Stimulated activated CD8-positive, alpha-beta memory T cell treated with anti-CD3 and anti-CD28 coated beads, Interleukin-12 subunit alpha, Interleukin-12 subunit beta, amount 100 ng/mL, for 4 hours (primary cell): ENCODE measurements around the gene PARD3.

ENCODE experiments used
- DNase-seq: peaks from one replicate; pipeline ENCODE4 v3.0.0-alpha.2; 2020; ENCODE audit warnings: low read depth

The PARD3 gene

DNA sequence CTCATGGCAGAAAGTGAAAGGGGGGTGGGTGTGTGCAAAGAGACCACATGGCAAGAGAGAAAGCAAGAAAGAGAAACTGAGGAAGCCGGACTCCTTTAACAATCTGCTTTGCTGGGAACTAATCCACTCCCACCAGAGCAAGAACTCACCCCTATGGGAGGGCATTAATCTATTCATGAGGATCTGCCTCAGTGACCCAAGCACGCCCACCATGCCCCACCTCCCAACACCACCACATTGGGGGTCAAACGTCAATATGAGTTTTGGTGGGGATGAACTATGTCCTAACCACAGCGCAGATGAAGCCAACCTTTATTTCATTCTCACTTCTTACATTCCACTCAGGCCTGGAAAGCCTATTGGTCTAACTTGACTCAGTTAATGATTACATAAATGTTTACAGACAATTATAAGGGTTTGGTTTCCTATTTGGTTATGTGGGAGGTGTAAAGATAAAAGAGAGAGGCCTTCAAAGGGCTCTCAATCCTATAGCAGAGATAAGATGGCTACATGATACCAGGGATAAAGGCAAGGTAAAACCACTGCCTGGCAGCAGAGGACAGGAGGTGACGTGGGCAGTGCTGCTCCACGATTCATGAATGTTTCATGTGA is 601.8 kb downstream of the PARD3 start:
- no peak for DNase-seq

DNA sequence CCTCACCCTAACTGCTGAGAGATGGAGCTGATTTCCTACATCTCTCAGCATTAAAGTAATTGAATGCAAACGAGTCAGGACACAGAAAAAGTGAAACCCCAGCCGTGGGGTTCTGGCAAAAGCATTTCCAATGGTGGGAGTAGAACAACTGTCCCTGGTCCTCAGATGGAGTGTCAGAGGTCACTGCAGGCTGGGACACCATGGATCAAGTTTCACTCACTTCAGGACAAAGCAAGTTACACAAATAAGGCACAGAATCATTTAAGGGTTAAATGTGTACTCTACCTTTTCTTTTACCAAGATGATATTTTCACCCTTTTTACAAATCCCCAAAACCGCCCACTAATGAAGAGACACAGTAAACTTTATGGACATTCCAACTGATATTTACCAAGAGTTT is 607.8 kb downstream of the PARD3 start:
- no peak for DNase-seq

DNA sequence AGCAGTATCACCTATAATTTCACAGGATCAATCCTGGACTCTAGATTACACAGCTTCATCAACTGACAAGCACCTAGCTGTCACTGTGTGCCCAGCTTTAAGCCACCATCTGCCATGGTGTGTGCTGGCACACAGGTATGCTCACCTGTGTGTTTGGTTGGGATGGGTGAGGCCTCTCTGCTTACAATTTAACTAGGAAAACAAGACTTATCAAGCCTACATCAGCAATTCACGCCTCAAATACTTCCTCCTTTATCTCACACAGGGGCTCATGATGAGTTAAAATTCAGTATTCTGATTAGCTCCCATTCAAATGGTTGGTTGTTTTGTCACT is 608.2 kb downstream of the PARD3 start:
- no peak for DNase-seq

DNA sequence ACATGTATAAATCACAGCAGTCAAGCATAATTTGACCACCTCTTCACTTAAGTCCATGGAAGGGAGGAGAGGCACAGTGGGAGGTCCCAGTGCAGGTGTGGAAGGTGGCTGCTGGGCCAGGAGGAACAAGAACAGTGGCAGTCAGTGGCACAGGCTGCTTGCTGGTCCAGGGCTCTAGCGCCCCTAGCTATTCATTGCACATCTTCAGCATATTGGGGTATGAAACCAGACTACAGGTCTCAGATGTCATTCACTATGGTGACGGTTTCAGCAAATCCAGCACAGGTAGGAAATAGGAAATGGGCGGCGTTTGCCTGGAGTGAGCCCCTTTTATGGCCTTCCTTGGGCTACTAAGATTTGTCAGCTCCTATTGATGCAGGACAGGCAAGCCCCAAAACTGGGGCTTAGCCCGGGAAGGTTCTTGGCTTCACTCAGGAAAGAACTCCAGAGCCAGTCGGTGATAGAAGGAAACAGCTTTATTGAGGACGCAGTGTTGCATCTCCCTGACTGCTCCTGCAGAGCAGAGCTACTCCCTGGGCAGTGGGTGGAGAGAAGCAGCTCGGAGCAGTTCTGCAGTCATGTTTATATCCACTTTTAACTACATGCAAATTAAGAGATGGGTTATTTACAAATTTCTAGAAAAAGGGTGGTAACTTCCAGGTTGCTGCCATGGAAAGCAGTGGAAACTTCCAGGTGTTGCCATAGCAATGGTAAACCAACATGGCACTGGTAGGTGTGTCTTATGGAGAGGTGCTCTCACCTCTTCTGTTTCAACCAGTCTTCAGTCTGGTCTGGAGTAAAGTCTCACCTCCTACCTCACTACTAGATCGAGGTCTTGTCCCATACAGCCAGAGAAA is 608.8 kb downstream of the PARD3 start:
- DNase-seq: no peak

DNA sequence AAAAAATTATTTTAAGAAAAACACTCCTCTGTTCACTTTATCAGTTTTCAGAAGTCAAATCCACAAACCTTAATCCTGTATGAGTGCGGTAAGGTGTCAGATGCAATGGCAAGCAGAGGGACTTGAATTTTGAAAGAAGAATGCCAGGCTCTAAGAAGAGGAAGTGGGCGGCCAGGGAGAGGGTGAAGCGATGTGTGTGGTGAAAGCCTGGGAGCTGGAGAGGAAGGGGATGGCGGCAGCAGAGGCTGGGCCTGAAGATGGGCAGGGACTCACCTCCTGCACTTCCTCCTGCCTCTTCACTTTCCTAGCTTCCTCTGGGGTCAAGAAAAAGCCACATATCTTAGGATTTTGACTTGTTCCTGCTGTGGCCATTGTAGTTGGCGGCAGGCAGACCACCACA is 609.6 kb downstream of the PARD3 start:
- DNase-seq: no peak

DNA sequence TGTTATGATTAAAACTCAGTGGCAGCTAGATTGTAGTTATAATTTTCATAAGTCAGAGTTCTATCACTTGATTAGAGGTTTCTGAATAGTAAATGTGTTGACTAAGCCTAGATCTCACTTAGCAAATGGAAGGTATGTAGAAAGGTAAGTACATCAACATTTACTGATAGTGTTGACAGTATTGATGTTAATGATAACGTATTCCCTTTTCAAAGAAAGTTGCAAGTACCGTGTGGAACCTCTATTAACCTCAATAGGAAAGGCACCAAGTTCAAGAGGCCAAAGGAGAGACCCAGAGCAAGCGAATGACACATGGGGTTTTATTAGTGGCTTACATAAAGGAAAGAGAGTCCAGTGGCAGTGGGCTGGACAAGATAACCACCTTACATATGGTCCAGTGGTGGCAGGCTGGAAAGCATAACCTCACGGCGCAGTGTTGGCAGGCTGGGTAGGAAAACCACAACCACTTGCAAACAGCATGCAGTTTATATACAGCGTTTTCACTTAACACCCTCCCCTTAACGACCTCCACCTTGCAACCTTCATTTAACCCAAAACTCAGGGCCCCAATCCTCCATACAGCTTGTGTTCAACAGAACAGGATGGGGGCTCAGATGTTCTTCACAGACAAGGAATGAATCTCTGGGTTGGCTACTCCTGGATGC is 611.0 kb downstream of the PARD3 start:
- no peak for DNase-seq

DNA sequence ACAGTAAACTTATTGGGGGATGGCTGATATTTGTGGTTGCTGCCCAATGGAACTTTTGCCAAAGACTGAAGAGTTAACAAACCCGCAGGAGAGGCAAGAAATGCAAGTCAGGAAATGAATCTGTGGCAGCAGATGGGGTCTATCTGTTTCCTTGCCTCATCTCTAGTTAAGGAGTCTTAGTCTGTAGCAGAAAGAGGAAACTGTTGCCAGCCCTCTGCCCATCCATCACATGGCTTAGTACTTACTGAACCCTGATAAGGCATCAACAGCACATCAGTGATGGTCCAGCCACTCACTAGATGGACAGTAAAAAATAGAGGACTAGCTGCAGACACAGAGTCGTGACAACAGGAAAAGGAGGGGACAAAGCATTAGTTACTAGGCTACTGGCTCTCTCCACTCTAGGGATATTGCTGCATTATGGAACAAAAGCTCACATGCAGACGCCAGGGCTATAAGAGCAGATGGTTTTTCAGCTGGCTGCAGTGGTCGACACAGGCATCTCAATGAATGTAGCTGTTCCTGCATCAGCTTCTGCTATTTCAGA is 614.7 kb downstream of the PARD3 start:
- DNase-seq: no peak

DNA sequence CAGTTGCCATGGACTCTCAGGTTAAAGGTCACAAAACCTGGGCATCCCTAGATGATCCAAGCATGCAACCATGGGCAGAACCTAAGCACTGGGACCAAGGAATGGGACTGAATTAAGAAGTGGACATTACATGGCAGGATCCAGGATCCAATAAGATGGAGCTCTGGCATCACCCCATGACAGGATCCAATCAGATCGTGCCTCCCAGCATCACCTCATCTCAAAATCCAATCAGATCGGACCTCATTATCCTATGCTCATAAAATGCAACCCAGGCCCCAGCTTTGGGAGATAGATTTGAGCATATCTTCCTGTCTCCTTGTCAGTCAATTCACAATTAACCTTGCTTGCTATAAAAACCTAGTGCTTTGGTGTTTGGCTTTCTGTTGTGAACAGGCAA is 616.1 kb downstream of the PARD3 start:
- no peak for DNase-seq

DNA sequence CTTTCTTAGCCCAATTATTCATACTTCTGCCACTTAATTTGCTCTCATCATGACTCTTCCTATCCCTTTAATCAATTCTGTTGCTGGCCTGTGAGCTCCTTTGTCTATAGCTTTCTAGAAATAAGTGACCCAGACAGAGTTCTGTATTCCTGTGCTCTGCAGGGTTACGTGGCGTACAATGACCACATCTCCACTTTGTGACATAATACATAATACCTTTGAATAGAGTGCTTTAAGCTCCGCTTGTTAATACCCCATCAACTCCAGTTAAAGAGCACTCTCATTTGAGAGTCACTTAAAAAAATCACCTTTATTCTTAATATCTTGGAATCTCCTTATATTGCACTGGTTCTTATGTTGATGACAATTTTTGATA is 619.0 kb downstream of the PARD3 start:
- no peak for DNase-seq

DNA sequence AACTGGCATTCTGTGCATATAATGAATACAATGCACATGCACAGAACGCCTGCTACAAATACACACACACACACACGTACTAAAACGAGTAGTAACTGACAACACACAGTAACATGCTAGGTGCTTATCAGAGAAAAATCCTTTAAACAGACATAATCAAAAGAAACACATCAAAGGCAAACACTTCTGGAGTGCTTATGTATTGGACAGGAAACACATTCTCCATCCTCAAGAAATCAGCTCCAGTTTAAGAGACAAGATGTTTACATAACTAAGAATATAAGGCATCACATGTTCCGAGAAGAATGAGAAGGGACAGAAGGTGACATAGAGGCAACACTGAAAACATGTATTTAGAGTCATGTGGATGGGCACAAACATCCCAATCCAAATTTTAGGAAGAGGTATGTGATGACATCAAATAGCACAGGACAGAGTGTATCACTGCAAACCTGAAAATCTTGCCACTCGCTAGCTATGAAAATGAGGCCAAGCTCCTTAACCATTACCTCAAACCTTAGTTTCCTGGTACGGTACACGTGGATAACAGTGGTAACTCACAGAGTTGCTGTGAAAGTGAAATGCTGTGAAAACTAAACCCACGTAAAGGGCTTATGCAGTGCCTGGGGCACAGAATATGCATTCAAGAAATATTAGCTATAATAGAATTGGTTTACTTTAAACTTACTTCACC is 619.6 kb downstream of the PARD3 start:
- no peak for DNase-seq

DNA sequence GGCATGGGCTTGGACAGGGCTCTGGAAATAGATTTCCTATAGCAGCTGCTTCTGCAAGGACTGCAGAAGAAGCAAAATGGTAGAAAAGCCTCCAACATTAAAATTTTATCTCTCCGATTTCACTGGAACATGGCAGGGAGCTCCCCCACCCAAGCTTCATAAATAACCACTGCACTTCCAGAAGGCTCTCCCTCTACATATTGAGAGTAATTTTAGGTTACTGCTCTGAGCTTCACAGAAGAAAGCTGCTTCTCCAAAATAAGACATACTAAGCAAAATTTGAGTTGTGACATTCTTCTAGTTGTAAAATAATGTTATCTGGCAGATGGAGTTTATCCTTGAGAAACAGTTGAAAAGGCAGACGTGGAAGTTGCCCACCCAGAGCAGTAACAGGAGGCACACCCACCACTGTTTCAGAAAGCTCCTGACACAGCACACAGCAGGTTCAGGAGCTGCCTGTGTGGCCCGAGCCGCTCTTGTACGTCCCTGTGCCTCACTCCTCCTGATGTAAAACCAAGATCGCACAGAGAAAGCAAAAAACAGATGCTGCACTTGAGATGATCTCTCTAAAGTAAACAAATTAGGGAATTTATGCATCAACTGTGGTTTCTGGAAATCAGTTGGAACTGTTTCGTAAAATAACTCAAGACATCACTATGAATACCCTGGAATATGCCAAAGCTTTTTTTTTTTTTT is 621.0 kb downstream of the PARD3 start:
- no peak for DNase-seq

DNA sequence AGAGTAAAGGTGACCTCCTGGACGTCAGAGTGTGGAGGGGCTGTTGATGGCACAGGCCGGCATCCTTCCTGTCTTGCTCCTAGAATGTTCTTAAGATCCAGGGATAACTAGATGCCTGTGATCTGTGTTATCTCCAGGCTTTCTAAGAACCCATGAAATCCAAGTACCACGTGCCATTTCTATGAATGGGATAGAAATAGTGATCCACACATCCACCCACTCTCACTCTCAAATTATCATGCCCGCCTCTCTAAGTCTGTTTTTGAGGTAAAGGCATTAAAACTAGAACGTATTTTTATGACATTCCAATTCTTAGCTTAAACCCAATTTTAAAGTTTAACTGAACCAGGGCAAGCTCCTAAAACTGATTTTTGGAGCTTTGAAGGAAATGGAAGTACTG is 622.5 kb downstream of the PARD3 start:
- DNase-seq: no peak

DNA sequence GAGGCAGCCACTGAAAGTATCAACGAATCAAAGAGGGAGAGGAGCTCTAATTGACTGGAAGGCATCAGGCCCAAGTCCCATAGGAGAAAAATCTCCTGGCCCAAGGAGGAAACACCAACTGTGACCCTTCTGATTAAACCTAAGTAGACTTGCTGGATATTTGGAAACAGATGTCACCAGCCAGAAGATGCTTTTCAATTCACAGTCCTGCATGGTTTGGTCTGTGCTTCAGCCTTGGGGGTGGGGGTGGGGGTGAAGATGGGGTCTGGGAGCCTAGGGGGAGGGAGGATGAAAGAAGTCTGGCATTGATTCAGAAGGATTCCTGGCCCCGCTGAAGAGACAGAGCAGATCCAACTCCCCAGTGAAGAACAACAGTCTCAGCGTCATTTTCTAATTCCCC is 623.7 kb downstream of the PARD3 start:
- no peak for DNase-seq

DNA sequence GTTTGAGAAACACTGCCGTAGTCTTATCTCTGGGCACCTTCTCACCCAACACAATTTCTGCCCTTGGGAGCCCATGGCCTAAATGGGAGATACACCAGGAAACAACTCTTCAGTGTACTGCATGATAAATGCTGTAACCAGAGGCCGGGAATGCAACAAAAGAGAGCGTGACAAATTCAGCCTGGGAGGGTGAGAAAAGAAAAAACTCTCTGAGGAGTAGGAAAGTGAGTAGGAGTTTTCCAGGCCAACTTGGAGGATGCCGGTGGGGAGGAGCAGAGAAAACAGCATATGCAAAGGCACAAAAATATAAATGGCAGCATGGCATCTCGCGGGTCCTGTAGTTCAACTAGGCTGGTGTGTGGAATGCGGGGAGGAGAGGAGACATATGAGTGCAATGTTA is 624.5 kb downstream of the PARD3 start:
- no peak for DNase-seq

DNA sequence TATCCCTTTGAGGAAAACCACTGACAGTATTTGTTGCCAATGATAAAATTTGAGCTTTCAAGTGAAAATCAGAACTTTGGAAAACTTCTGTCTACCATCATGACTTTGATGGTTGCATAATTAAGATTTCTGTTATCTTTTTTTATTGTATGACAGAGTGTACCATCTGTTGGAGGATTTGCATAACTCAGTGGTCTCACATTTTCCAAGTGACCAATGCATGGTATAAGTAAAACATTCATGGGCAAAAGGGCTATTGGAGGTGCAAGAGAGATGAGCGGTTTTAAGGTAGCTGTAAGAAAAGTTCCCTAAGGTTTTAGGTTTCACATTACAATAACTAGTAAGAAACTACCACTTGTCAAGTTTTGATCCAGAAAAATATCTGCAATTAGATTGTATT is 625.3 kb downstream of the PARD3 start:
- DNase-seq: no peak

DNA sequence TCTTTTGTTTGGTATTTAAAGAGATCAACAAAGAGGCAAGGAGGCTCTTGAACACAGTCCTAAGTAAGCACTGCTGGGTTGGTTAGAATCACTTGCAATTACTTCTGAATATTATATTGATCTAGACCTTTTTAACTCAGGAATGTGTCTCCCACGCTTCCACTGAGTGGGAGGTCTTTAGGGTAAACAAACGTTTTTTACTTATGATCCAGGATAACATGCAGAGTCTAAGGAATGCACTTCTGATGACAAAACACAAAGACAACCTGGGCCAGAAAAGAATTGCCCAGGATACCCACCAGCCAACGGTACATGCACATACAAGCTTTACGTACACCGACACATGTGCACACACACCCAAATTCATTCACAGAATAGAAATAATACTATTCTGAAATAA is 626.9 kb downstream of the PARD3 start:
- DNase-seq: no peak

DNA sequence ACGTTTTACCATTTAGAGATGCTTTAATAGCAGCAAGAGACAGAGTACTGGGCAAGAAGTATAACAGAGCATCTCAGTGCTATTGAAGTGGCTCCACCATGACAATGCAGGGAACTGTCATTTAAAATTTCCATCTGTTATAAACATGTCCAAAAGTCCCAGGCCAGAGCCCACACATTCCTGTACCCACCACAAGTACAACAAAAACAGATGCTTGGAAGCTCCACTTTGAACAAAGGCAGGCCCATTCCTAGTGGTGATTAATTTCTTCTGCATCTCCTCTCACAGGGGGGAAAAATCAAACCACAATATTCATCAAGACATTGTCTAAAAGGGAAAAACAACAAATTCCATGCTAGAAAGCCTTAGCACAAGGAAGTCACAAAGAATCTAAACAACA is 627.9 kb downstream of the PARD3 start:
- no peak for DNase-seq

DNA sequence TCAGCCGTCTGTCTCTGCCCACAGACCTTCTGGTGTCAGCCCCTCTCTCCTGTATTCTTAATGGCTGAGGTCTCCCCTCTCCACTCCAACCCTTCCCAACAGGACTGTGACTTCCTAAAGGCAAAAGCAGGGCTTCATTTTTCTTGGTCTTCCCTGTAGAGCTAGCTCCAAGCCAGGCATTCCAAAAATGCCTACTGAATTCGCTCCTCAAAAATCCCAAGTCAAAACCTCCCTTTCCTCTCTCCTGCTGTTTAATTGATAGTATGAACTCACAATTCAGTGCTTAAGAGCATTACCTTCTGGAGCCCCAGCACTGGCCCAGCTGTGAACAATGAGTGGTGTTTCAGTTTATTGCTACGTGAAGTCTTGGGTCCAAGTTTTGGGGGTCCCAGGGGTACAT is 628.4 kb downstream of the PARD3 start:
- DNase-seq: no peak

DNA sequence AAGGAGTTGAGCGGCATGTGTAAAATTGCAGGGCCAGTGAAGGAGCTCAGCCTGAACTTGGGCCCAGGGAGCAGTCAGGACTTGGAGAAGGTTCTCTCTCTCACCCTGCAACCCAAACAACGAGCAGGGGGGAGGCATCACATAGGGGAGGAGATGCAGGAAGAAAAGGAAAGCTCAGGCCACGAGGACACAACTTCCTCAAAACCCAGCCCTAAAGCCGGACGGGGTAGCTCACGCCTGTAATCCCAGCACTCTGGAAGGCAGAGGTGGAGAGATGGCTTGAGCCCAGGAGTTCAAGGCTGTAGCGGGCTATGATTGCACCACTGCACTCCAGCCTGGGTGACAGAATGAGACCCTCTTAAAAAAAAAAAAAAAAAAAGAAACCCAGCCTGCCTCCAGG is 629.1 kb downstream of the PARD3 start:
- no peak for DNase-seq

DNA sequence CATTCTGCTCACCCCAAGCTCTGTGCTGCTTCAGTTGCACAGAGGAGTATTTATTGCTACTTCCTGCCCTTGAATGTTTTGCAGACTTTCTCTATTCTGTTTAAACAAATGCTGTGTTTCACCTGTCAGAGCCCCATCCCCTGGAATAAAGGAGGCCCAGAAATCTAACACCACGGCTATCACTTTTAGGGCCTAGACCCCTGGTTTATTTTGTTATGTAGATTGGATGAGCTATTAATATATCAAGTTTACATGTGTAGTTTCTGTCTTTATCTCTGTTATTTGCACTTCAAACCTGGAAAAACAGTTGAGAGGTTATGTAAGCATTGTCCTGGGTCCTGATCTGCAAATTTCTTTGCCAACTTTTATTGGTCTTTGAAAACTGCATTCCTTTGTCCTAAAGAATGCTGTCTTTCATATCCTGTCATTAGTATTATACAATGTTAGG is 630.1 kb downstream of the PARD3 start:
- no peak for DNase-seq

DNA sequence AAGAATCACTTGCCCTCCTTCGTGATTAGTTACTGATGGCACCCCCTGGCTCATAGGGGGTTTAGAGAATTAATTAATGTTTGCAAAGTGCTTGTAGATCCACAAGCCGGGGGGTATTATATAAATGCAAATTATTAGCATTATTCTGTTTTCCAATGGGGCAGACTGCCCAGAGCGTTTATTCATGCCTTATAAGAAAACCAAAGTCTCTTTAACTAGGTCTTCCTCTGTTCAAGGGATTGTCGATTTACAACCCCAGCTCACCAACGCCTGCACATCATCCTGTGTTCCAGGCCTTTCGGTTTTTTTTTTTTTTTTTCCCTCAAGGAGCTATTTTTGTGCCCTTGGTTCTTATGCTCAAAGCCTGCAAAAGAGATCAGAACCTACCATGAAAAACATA is 630.7 kb downstream of the PARD3 start:
- no peak for DNase-seq
